Activated T-helper 17 cell treated with anti-CD3 and anti-CD28 coated beads, Interleukin-2, amount 50 U/mL, for 72 hours (primary cell): ENCODE measurements around the gene SLIT3. TPM values are rescaled to one million over a fixed set of nuclear protein-coding genes. Genes with fewer than 3 reads are reported as not detected.
A peak's percentile ranks its signal among the peaks of the same experiment; 100 is the strongest.

ENCODE experiments used
- ATAC-seq: fragments of 150-1000 bp; cut with Tn5 transposase; replicated peaks from 2 replicates; pipeline ENCODE4 v1.10.0; 2021; ENCODE audit warnings: mild to moderate bottlenecking, moderate library complexity
- H3K27ac Mint-ChIP-seq: one replicate; pipeline ENCODE4 v1.8.0; 2022; ENCODE audit warnings: mixed read lengths
- H3K27me3 Mint-ChIP-seq: one replicate; pipeline ENCODE4 v1.8.0; 2022; ENCODE audit warnings: mixed read lengths
- H3K36me3 Mint-ChIP-seq: one replicate; pipeline ENCODE4 v1.8.0; 2022; ENCODE audit warnings: low read depth, mild to moderate bottlenecking, mixed read lengths
- H3K4me1 Mint-ChIP-seq: one replicate; pipeline ENCODE4 v1.8.0; 2022; ENCODE audit warnings: mixed read lengths
- H3K4me3 Mint-ChIP-seq: one replicate; pipeline ENCODE4 v1.8.0; 2022; ENCODE audit warnings: mild to moderate bottlenecking, mixed read lengths
- H3K9me3 Mint-ChIP-seq: one replicate; pipeline ENCODE4 v1.8.0; 2022; ENCODE audit warnings: mixed read lengths
- total RNA-seq, 2 donors: library from RNA; stranded (reverse); gene quantifications; one replicate each; pipeline ENCODE4 v1.2.3, GENCODE V29; 2022

The SLIT3 gene
- total RNA-seq, 2 donors from 2014 or later = 0.26 TPM; not detected in 1

GRCh38 chr5:168714046-168714445 lies 586.9 kb downstream of the SLIT3 start:
- no peaks in the 10 kb centered on the region for H3K4me1 Mint-ChIP-seq
- H3K4me3 Mint-ChIP-seq = no peak overlapping the region
- no peaks in the 10 kb centered on the region for H3K9me3 Mint-ChIP-seq
- no peak overlapping the region for H3K27ac Mint-ChIP-seq
- ATAC-seq = peak; percentile 19
- peaks cover 5% of the 10 kb centered on the region for H3K27me3 Mint-ChIP-seq
- no peaks in the 10 kb centered on the region for H3K36me3 Mint-ChIP-seq

GRCh38 chr5:168713051-168713450 lies 587.9 kb downstream of the SLIT3 start:
- no peaks in the 10 kb centered on the region for H3K4me1 Mint-ChIP-seq
- H3K4me3 Mint-ChIP-seq = no peak overlapping the region
- H3K27me3 Mint-ChIP-seq = no peaks in the 10 kb centered on the region

GRCh38 chr5:168712280-168712924 lies 588.5 kb downstream of the SLIT3 start:
- no peaks in the 10 kb centered on the region for H3K36me3 Mint-ChIP-seq
- no peak overlapping the region for H3K4me3 Mint-ChIP-seq
- no peak for ATAC-seq
- no peak overlapping the region for H3K27ac Mint-ChIP-seq
- no peaks in the 10 kb centered on the region for H3K4me1 Mint-ChIP-seq
- no peaks in the 10 kb centered on the region for H3K27me3 Mint-ChIP-seq
- no peaks in the 10 kb centered on the region for H3K9me3 Mint-ChIP-seq

More at GRCh38 chr5:168713051-168713450, 587.9 kb downstream of the SLIT3 start:
- Mint-ChIP-seq H3K27ac (no peak overlapping the region), H3K9me3 (no peaks in the 10 kb centered on the region), H3K36me3 (no peaks in the 10 kb centered on the region)
- no peak for ATAC-seq

DNA sequence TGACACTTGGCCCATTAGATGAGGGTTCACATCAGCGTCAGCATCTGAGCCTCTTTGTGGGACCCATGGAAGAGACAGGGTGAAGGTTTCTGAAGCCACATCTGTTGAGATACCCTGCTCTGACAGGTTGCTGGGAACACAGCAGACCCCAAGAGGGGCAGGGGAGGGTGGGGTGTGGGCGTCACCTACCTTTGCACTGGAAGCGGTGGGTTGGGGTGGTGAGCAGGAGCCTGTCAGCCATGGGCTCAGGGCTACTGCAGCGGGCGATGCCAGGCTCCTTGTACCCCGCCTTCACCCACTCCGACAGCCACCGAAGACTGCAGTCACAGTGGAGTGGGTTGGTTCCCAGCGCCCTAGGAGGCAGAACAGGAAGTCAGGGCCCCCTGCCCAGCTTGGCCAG lies 590.2 kb downstream of the SLIT3 start:
- Mint-ChIP-seq H3K4me1 (no peaks in the 10 kb centered on the region), H3K36me3 (no peaks in the 10 kb centered on the region), H3K27ac (no peak overlapping the region), H3K27me3 (no peaks in the 10 kb centered on the region), H3K4me3 (no peak overlapping the region), H3K9me3 (no peaks in the 10 kb centered on the region)
- ATAC-seq = no peak

DNA sequence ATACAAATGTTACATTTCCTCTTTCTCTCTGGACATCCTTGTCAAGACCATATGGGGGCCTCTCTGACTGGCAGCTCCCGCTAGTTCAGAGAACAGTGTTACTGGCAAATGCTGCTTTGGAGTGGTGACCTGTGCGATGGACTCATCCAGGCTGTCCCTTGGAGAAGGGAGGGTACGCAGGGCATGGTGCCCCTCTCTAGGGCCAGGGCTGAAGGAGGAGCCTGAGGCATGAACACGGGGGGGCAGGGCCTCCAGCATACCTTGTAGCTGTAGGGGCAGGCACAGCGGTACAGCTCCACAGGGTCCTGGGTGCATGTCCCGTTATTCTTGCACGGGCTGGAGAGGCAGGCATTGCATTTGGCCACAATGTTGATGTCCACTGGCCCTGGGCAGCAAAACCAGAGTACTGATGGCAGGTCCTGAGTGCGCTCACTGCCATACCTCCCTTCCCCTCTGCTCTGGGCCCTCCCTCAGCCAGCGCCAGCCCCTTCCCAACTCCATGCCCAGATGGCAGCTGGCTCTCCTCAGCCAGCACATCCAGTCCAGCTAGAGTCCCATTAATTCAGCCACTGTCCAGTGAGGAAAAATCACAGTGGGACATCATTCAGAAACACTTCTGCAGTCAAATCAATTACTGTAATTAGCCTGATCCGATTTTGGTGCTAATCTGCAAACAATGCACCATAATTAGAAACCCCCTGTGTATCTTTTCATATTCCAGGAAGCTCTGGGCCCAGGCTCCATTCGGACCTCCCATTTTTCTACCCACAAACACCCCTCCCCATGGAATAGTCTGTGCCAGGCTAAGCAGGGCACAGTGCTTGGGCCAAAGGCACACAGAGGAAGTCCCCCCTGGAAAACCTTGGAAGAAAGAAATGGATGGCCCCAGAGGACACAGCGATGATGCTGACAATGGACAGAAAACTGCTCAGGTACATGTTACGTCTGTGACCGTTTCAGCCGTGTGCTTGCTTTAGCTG lies 592.9 kb downstream of the SLIT3 start:
- H3K36me3 Mint-ChIP-seq = no peaks in the 10 kb centered on the region
- H3K27me3 Mint-ChIP-seq = no peaks in the 10 kb centered on the region
- H3K4me1 Mint-ChIP-seq = no peaks in the 10 kb centered on the region
- no peak for ATAC-seq
- no peak overlapping the region for H3K27ac Mint-ChIP-seq
- no peaks in the 10 kb centered on the region for H3K9me3 Mint-ChIP-seq
- no peak overlapping the region for H3K4me3 Mint-ChIP-seq

GRCh38 chr5:168706655-168707069 lies 594.3 kb downstream of the SLIT3 start:
- Mint-ChIP-seq H3K4me1 (no peaks in the 10 kb centered on the region), H3K27ac (no peak overlapping the region), H3K4me3 (no peak overlapping the region), H3K27me3 (no peaks in the 10 kb centered on the region), H3K36me3 (no peaks in the 10 kb centered on the region), H3K9me3 (no peaks in the 10 kb centered on the region)
- peak; percentile 24 for ATAC-seq

DNA sequence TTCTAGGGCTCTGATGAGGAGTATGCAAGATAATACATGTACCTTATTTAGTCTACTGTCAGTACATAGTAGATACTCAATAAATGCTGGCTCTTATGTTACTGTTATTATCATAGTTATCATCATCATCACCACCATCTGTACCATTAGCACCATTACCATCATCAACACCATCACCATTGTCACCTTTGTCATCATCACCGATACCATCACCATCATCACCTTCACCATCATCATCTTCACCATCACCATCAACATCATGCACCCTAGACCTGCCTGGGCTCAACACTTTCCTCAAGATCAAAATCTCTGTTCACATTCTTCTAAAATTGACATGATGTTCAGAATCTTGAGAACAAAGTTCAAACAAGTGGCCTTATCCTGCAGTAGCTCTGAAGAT lies 595.6 kb downstream of the SLIT3 start:
- Mint-ChIP-seq H3K9me3 (no peaks in the 10 kb centered on the region), H3K27me3 (no peaks in the 10 kb centered on the region), H3K27ac (no peak overlapping the region), H3K4me1 (no peaks in the 10 kb centered on the region), H3K4me3 (no peak overlapping the region), H3K36me3 (no peaks in the 10 kb centered on the region)
- ATAC-seq = no peak

GRCh38 chr5:168702511-168702910 lies 598.4 kb downstream of the SLIT3 start:
- Mint-ChIP-seq H3K36me3 (no peaks in the 10 kb centered on the region), H3K4me3 (no peak overlapping the region)
- no peak for ATAC-seq

DNA sequence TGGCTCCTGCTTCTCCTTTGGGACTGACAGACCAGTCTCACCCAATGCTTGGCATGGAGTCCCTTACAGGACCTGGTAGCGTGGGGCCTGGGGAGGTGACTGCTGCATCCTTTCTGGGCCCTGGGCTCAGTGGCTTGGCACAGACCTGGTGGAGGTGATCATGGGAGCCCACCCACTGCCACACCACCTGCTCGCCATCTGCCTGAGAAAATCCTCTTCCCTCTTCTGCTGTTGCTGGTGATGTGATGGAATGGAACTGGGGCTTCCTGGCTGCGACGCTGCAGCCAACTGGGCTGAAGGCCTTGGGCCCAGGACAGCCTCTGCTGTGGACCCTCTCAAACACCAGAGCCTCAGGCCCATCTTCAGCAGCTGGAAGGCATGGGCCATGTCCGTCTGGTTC lies 599.3 kb downstream of the SLIT3 start:
- no peaks in the 10 kb centered on the region for H3K27me3 Mint-ChIP-seq
- H3K27ac Mint-ChIP-seq = no peak overlapping the region
- H3K4me1 Mint-ChIP-seq = no peaks in the 10 kb centered on the region
- no peak for ATAC-seq
- H3K9me3 Mint-ChIP-seq = no peaks in the 10 kb centered on the region
- H3K4me3 Mint-ChIP-seq = no peak overlapping the region
- H3K36me3 Mint-ChIP-seq = no peaks in the 10 kb centered on the region

More at GRCh38 chr5:168702511-168702910, 598.4 kb downstream of the SLIT3 start:
- no peaks in the 10 kb centered on the region for H3K9me3 Mint-ChIP-seq
- H3K27ac Mint-ChIP-seq = no peak overlapping the region
- no peaks in the 10 kb centered on the region for H3K4me1 Mint-ChIP-seq
- H3K27me3 Mint-ChIP-seq = no peaks in the 10 kb centered on the region

- Mint-ChIP-seq H3K36me3 (no peaks in the 10 kb centered on the region), H3K27ac (no peak overlapping the region), H3K27me3 (no peaks in the 10 kb centered on the region), H3K9me3 (no peaks in the 10 kb centered on the region), H3K4me1 (no peaks in the 10 kb centered on the region), H3K4me3 (no peak overlapping the region)
- no peak for ATAC-seq
Observed at GRCh38 chr5:168699002-168699401, 601.9 kb downstream of the SLIT3 start.

- H3K9me3 Mint-ChIP-seq = no peaks in the 10 kb centered on the region
- no peak overlapping the region for H3K27ac Mint-ChIP-seq
- H3K4me3 Mint-ChIP-seq = no peak overlapping the region
- H3K36me3 Mint-ChIP-seq = no peaks in the 10 kb centered on the region
- no peaks in the 10 kb centered on the region for H3K4me1 Mint-ChIP-seq
- no peak for ATAC-seq
- H3K27me3 Mint-ChIP-seq = peaks cover 4% of the 10 kb centered on the region
Observed at GRCh38 chr5:168697034-168697720, 603.8 kb downstream of the SLIT3 start.

DNA sequence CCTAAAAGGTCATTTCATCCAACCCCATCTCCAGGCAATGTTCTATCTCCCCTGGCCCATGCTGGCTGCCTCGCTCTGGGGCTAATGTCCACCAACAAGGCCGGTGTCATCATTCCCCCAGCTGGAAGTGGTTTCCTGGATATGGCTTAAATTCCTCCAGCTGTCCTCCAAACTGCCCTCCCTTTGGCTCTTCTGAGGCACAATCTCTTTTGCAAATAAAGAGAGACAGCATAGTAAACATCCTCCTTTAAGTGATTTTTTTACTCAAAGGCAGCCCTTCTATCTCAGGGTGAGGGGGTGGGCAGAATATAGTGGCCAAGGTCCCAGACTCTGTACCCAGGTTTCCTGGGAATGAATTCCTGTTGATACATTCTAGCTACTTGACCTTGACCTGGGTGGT lies 604.3 kb downstream of the SLIT3 start:
- H3K27ac Mint-ChIP-seq = no peak overlapping the region

GRCh38 chr5:168695301-168695835 lies 605.6 kb downstream of the SLIT3 start:
- H3K9me3 Mint-ChIP-seq = no peaks in the 10 kb centered on the region
- no peaks in the 10 kb centered on the region for H3K4me1 Mint-ChIP-seq
- no peak overlapping the region for H3K4me3 Mint-ChIP-seq
- no peak for ATAC-seq
- no peaks in the 10 kb centered on the region for H3K36me3 Mint-ChIP-seq
- no peak overlapping the region for H3K27ac Mint-ChIP-seq
- peaks cover 9% of the 10 kb centered on the region for H3K27me3 Mint-ChIP-seq

More for the DNA sequence above, 604.3 kb downstream of the SLIT3 start:
- no peak for ATAC-seq
- Mint-ChIP-seq H3K4me1 (no peaks in the 10 kb centered on the region), H3K9me3 (no peaks in the 10 kb centered on the region), H3K27me3 (peaks cover 5% of the 10 kb centered on the region), H3K4me3 (no peak overlapping the region), H3K36me3 (no peaks in the 10 kb centered on the region)

DNA sequence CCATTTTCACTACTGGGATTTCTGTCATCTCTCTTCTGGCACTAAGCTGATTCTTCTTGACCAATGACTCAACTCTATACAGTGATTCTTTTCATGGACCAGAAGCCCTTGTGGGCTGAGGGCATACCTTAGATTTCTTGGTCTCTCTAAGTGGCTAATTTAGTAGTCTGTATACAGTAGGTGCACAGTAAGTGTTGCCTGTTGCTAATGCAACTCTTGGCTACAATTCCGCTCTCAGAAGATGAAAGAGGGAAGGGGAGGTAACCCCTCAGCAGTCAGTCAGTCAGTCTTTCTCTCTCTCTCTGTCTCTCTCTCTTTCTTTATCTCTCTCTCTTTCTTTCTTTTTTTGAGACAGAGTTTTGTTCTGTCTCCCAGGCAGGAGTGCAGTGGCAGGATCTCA lies 606.6 kb downstream of the SLIT3 start:
- no peaks in the 10 kb centered on the region for H3K9me3 Mint-ChIP-seq
- no peak for ATAC-seq
- no peak overlapping the region for H3K27ac Mint-ChIP-seq
- no peaks in the 10 kb centered on the region for H3K4me1 Mint-ChIP-seq
- peaks cover 9% of the 10 kb centered on the region for H3K27me3 Mint-ChIP-seq
- no peaks in the 10 kb centered on the region for H3K36me3 Mint-ChIP-seq
- no peak overlapping the region for H3K4me3 Mint-ChIP-seq
